K562 (cell line): ENCODE measurements around the gene CIART. TPM values are rescaled to one million over a fixed set of nuclear protein-coding genes. Genes with fewer than 3 reads are reported as not detected.
A peak's percentile ranks its signal among the peaks of the same experiment; 100 is the strongest.

ENCODE experiments used
- ARNT ChIP-seq, 2 experiments: fragments of 450-650 bp; IDR thresholded peaks; 2 replicates each; pipeline ENCODE4 v1.6.1; 2016; ENCODE audit warnings: mild to moderate bottlenecking in 1 of 2
- CCNT2 ChIP-seq: IDR thresholded peaks from 2 replicates; pipeline ENCODE4 v1.6.1; 2011; ENCODE audit warnings: borderline replicate concordance, low read depth, mild to moderate bottlenecking, moderate library complexity, mixed read lengths, low read length; ENCODE audit not compliant: insufficient read length; ENCODE audit errors: extremely low read depth
- CHD4 ChIP-seq: fragments of 200-600 bp; sonication (generic); IDR thresholded peaks from 3 replicates; pipeline ENCODE4 v1.6.1; 2012; ENCODE audit warnings: low read depth, mild to moderate bottlenecking, mixed read lengths, low read length, inconsistent platforms; ENCODE audit not compliant: insufficient read depth, insufficient replicate concordance, poor library complexity, severe bottlenecking
- ELF1 ChIP-seq: fragments of 200-800 bp; sonication (Bioruptor generic); IDR thresholded peaks from 2 replicates; pipeline ENCODE4 v1.6.1; 2016; ENCODE audit warnings: missing genetic modification characterization, missing compliant biosample characterization
- STAT5A ChIP-seq: IDR thresholded peaks from 2 replicates; pipeline ENCODE4 v1.6.1; 2012; ENCODE audit warnings: low read length, inconsistent platforms, borderline replicate concordance
- TAL1 ChIP-seq: fragments of 450-650 bp; IDR thresholded peaks from 2 replicates; pipeline ENCODE4 v1.6.1; 2016; ENCODE audit warnings: mild to moderate bottlenecking
- TEAD4 ChIP-seq, 2 experiments: sonication (generic) in 1 of 2; formaldehyde crosslinking in 1 of 2; IDR thresholded peaks; 2 replicates each; pipeline versions ENCODE4 v1.6.1 to v1.8.0; 2012 to 2022; ENCODE audit warnings: borderline replicate concordance in 1 of 2, inconsistent platforms in 1 of 2, low read length in 1 of 2, mild to moderate bottlenecking in 1 of 2, missing genetic modification reagents in 1 of 2
- ZNF253 ChIP-seq: fragments of 250-450 bp; sonication (Bioruptor Pico); conservative IDR thresholded peaks from 2 replicates; pipeline ENCODE4 v1.6.1; 2021; ENCODE audit warnings: mild to moderate bottlenecking
- ZNF347 ChIP-seq: fragments of 450-650 bp; formaldehyde crosslinking; IDR thresholded peaks from 2 replicates; pipeline ENCODE4 v1.4.0; 2020; ENCODE audit warnings: low read depth, mild to moderate bottlenecking, moderate library complexity
- ZNF717 ChIP-seq: fragments of 250-450 bp; sonication (Bioruptor Pico); IDR thresholded peaks from 2 replicates; pipeline ENCODE4 v1.5.0; 2021
- polyA plus RNA-seq, 8 experiments: library from polyadenylated mRNA; depleted of rRNA in 4 of 8; stranded (reverse) in 5 of 8; unstranded in 3 of 8; fragments of >200 nt; fragmentation: Nextera tagmentation in 2 of 8; fragmentation: Illumina TruSeq in 1 of 8; extraction: Ambion mirVana in 2 of 8; extraction: Trizol in 1 of 8; gene quantifications; 2 replicates each; pipeline versions ENCODE4 v1.2.1 to v1.2.3, GENCODE V29; 2011 to 2014; ENCODE audit warnings: inconsistent platforms in 1 of 8, missing spikeins in 1 of 8
- total RNA-seq, 7 experiments: library from RNA; depleted of rRNA in 6 of 7; stranded (reverse); fragments of >200 nt in 6 of 7; fragmentation: Illumina TruSeq in 2 of 7; extraction: Trizol in 2 of 7; gene quantifications; 2 replicates each; pipeline versions ENCODE4 v1.2.1 to v1.2.3, GENCODE V29; 2011 to 2021; ENCODE audit warnings: low replicate concordance in 1 of 7
- TF ChIP-seq, protein P1 (sequence below): sonication (generic); formaldehyde crosslinking; IDR thresholded peaks from 2 replicates; pipeline ENCODE4 v1.9.0; 2022; ENCODE audit warnings: mild to moderate bottlenecking, missing genetic modification reagents
- TF ChIP-seq, protein P2 (sequence below): fragments of 250-450 bp; sonication (Bioruptor Pico); IDR thresholded peaks from 2 replicates; pipeline ENCODE4 v1.8.0; 2021; ENCODE audit warnings: mild to moderate bottlenecking, moderate library complexity
- TF ChIP-seq, protein P3 (sequence below): fragments of 250-450 bp; sonication (Bioruptor Pico); IDR thresholded peaks from 2 replicates; pipeline ENCODE4 v1.4.0; 2020; ENCODE audit warnings: mild to moderate bottlenecking
- TF ChIP-seq, protein P4 (sequence below): fragments of 250-450 bp; sonication (Bioruptor Pico); IDR thresholded peaks from 2 replicates; pipeline ENCODE4 v1.9.0; 2021; ENCODE audit warnings: mild to moderate bottlenecking, inconsistent platforms
- TF ChIP-seq, protein P5 (sequence below): fragments of 250-450 bp; sonication (Bioruptor Pico); IDR thresholded peaks from 2 replicates; pipeline ENCODE4 v1.5.0; 2021; ENCODE audit warnings: mild to moderate bottlenecking, borderline replicate concordance

CIART gene
- total and polyA plus RNA-seq, 9 of the 15 experiments (the other 6 are each of a cell fraction or from before 2014, with no cell fraction given), result 0.07 to 0.35 (median 0.19) TPM; not detected in 2

DNA sequence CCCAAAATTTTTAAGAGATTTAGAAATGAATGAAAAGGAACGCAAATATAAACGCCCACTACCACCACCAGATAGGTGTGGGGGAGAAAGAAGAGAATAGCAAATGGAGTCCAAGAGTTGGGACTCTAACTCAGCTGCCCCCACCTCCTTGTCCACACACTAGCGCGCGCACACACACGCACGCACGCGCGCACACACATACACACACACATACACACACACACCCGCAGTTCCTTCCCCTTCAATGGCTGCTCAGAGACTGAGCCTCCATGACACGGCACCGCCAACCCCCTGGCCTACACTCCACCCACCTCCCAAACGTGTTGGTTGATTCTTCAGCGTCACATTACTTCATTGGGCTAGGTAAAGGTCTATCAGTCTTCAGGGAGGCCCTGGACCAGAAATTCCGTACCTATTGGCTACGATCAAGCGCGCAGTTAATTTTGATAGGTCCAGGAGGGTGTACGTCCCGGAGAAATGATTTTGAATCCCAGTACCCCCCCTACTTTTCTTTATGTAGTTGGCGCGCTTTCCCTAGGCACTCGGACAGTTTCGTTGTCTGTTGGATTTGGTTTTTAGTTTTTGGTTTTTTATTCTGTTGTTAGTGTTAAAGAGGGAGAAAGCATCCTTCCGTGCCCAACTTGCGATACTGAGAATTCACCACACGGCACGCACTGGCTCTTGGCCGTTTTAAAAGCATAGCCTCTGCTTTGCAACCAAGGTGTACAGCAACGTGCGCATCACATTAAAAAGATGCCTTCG, 46.3 kb upstream of the CIART start, which contains the start of gene ANP32E (continued):
- TF ChIP-seq, protein P1, sequence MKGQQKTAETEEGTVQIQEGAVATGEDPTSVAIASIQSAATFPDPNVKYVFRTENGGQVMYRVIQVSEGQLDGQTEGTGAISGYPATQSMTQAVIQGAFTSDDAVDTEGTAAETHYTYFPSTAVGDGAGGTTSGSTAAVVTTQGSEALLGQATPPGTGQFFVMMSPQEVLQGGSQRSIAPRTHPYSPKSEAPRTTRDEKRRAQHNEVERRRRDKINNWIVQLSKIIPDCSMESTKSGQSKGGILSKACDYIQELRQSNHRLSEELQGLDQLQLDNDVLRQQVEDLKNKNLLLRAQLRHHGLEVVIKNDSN (CRISPR knock-in tag), result no peak
- TF ChIP-seq CHD4 (no peak), ELF1 (tag) (peak; percentile 29; the same call in 1 of the 2 replicates), TEAD4 (IDR thresholded peaks at IDR 0.05; ENCODE audit: low read length) (peak; percentile 38; the same call in 1 of the 2 replicates), TEAD4 (CRISPR knock-in tag; IDR thresholded peaks at IDR 0.05; ENCODE audit: borderline replicate concordance) (no peak), ZNF347 (no peak), ZNF717 (no peak), TAL1 (peak; percentile 12; the same call in 1 of the 2 replicates), STAT5A (no peak; the same call in 1 of the 2 replicates), CCNT2 (no peak), ARNT (IDR thresholded peaks at IDR 0.05) (peak in 1 of 2 experiments; percentile 71; a peak in 3 of 4 replicates), ZNF253 (CRISPR knock-in tag) (no peak)
- TF ChIP-seq, protein P2, sequence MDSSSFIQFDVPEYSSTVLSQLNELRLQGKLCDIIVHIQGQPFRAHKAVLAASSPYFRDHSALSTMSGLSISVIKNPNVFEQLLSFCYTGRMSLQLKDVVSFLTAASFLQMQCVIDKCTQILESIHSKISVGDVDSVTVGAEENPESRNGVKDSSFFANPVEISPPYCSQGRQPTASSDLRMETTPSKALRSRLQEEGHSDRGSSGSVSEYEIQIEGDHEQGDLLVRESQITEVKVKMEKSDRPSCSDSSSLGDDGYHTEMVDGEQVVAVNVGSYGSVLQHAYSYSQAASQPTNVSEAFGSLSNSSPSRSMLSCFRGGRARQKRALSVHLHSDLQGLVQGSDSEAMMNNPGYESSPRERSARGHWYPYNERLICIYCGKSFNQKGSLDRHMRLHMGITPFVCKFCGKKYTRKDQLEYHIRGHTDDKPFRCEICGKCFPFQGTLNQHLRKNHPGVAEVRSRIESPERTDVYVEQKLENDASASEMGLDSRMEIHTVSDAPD (CRISPR knock-in tag), result no peak
- TF ChIP-seq, protein P3, sequence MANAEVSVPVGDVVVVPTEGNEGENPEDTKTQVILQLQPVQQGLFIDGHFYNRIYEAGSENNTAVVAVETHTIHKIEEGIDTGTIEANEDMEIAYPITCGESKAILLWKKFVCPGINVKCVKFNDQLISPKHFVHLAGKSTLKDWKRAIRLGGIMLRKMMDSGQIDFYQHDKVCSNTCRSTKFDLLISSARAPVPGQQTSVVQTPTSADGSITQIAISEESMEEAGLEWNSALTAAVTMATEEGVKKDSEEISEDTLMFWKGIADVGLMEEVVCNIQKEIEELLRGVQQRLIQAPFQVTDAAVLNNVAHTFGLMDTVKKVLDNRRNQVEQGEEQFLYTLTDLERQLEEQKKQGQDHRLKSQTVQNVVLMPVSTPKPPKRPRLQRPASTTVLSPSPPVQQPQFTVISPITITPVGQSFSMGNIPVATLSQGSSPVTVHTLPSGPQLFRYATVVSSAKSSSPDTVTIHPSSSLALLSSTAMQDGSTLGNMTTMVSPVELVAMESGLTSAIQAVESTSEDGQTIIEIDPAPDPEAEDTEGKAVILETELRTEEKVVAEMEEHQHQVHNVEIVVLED (CRISPR knock-in tag), result no peak
- TF ChIP-seq, protein P4, sequence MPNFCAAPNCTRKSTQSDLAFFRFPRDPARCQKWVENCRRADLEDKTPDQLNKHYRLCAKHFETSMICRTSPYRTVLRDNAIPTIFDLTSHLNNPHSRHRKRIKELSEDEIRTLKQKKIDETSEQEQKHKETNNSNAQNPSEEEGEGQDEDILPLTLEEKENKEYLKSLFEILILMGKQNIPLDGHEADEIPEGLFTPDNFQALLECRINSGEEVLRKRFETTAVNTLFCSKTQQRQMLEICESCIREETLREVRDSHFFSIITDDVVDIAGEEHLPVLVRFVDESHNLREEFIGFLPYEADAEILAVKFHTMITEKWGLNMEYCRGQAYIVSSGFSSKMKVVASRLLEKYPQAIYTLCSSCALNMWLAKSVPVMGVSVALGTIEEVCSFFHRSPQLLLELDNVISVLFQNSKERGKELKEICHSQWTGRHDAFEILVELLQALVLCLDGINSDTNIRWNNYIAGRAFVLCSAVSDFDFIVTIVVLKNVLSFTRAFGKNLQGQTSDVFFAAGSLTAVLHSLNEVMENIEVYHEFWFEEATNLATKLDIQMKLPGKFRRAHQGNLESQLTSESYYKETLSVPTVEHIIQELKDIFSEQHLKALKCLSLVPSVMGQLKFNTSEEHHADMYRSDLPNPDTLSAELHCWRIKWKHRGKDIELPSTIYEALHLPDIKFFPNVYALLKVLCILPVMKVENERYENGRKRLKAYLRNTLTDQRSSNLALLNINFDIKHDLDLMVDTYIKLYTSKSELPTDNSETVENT (CRISPR knock-in tag), result peak; percentile 89
- TF ChIP-seq, protein P5, sequence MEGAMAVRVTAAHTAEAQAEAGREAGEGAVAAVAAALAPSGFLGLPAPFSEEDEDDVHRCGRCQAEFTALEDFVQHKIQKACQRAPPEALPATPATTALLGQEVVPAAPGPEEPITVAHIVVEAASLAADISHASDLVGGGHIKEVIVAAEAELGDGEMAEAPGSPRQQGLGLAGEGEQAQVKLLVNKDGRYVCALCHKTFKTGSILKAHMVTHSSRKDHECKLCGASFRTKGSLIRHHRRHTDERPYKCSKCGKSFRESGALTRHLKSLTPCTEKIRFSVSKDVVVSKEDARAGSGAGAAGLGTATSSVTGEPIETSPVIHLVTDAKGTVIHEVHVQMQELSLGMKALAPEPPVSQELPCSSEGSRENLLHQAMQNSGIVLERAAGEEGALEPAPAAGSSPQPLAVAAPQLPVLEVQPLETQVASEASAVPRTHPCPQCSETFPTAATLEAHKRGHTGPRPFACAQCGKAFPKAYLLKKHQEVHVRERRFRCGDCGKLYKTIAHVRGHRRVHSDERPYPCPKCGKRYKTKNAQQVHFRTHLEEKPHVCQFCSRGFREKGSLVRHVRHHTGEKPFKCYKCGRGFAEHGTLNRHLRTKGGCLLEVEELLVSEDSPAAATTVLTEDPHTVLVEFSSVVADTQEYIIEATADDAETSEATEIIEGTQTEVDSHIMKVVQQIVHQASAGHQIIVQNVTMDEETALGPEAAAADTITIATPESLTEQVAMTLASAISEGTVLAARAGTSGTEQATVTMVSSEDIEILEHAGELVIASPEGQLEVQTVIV, result no peak
